Mesendoderm (in vitro differentiated cells): ENCODE results near the gene CDK5RAP2.
"Not testable (repeated sequence)": the region's sequence is repeated elsewhere in the genome, so short reads cannot be mapped to it uniquely, and the experiment has no call there.

Experiments used
- DNase-seq: peaks from one replicate; pipeline ENCODE4 v3.0.0; 2013
- H2AK5ac ChIP-seq: 2 replicates; pipeline ENCODE4 v1.6.1; 2013; ENCODE audit warnings: low read length, inconsistent platforms
- H2BK120ac ChIP-seq: 2 replicates; pipeline ENCODE4 v1.6.1; 2013; ENCODE audit warnings: low read depth, mild to moderate bottlenecking, low read length, moderate library complexity, mixed read lengths
- H2BK15ac ChIP-seq: replicated peaks from 2 replicates; pipeline ENCODE4 v1.6.1; 2013; ENCODE audit warnings: low read depth, mild to moderate bottlenecking, moderate library complexity
- H2BK5ac ChIP-seq: 2 replicates; pipeline ENCODE4 v1.6.1; 2013; ENCODE audit warnings: low read length, inconsistent platforms
- H3K18ac ChIP-seq: 2 replicates; pipeline ENCODE4 v1.6.1; 2013; ENCODE audit warnings: mild to moderate bottlenecking, low read length, mixed read lengths
- H3K23ac ChIP-seq: one replicate; pipeline ENCODE4 v1.6.1; 2013; ENCODE audit warnings: low read length
- H3K27ac ChIP-seq: 2 replicates; pipeline ENCODE4 v1.5.1; 2013; ENCODE audit warnings: low read depth, mild to moderate bottlenecking, inconsistent platforms, low read length, moderate library complexity
- H3K27me3 ChIP-seq: 2 replicates; pipeline ENCODE4 v1.6.1; 2013; ENCODE audit warnings: low read length, control low read depth, mild to moderate bottlenecking, inconsistent platforms; ENCODE audit not compliant: insufficient read depth, poor library complexity
- H3K36me3 ChIP-seq: 2 replicates; pipeline ENCODE4 v1.6.1; 2013; ENCODE audit warnings: low read length, inconsistent platforms; ENCODE audit not compliant: control insufficient read depth, insufficient read depth
- H3K4ac ChIP-seq: one replicate; pipeline ENCODE4 v1.6.1; 2013; ENCODE audit warnings: low read depth, mild to moderate bottlenecking, low read length, moderate library complexity
- H3K4me1 ChIP-seq: 2 replicates; pipeline ENCODE4 v1.6.1; 2013; ENCODE audit warnings: low read depth, low read length, inconsistent platforms; ENCODE audit not compliant: control insufficient read depth
- H3K4me2 ChIP-seq: 2 replicates; pipeline ENCODE4 v1.6.1; 2013; ENCODE audit warnings: low read length
- H3K4me3 ChIP-seq: 2 replicates; pipeline ENCODE4 v1.5.1; 2013; ENCODE audit warnings: mild to moderate bottlenecking, low read length
- H3K56ac ChIP-seq: one replicate; pipeline ENCODE4 v1.6.1; 2013; ENCODE audit warnings: low read length
- H3K79me1 ChIP-seq: 2 replicates; pipeline ENCODE4 v1.6.1; 2013; ENCODE audit warnings: low read length, inconsistent platforms
- H3K79me2 ChIP-seq: 2 replicates; pipeline ENCODE4 v1.6.1; 2013; ENCODE audit warnings: mild to moderate bottlenecking, low read length; ENCODE audit not compliant: control insufficient read depth, insufficient read depth
- H3K9ac ChIP-seq: 2 replicates; pipeline ENCODE4 v1.6.1; 2013; ENCODE audit warnings: low read length, inconsistent platforms
- H4K5ac ChIP-seq: one replicate; pipeline ENCODE4 v1.6.1; 2013; ENCODE audit warnings: low read length
- H4K8ac ChIP-seq: one replicate; pipeline ENCODE4 v1.6.1; 2013; ENCODE audit warnings: low read depth, mild to moderate bottlenecking, control low read depth, low read length, moderate library complexity
- WGBS: extraction: QIAGEN DNeasy Blood & Tissue Kit; methylation state at CpG from one replicate; pipeline ENCODE4 v1.1.7; 2013; ENCODE audit warnings: low lambda C conversion rate, missing lambda C conversion rate; ENCODE audit not compliant: insufficient coverage; ENCODE audit errors: extremely low coverage; 5-methylcytosine and 5-hydroxymethylcytosine counted together

CDK5RAP2 gene

DNA sequence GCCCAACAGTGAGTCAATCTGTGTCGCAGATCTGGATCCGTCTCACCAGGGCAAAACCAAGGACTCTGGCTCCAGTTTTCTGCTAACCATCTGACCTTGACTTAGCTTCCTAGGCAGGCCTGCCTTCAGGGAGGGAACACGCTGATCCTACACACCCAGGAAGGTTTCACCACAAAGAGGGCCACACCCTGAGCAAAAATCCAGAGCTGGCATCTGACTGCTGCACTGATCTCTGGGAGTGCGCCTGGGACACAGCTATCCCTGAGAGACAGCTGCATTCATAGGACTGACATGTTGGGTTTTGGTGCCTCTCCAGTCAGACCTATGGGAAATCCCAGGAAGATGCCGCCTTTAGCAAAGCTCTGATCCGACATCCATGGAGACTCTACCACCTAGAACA is 47.5 kb downstream of the CDK5RAP2 start:
- Histone ChIP-seq H3K56ac (no peak overlapping the region), H3K27ac (no peak overlapping the region)
- no peak for DNase-seq

DNA sequence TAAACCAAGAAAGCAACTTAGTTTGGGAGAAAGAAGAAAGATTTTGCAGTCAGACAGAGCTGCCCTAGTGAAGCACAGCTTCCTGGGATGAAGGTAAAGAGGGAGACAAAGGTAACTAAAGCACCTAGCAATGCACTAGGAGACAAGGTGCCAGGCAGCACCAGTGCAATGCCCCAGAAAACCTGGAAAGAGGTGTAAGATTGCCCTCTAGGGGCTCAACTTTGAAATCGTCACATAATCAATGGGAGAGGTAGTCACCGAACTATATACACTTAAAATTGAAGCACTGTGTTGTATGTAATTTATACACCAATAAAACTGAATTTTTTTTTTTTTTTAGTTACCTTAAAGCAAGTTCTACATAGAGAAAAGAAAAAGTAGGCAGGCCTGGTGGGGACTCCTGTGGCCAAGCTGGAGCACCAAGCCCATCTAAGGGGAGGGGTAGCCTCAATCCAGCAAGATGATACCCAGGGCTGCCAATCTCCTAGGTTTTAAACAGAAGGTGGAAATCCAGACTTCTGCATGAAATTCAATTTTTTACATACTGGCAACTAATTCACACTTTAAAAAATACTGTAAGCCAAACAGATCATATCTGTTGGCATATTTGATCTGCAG is 48.2 kb downstream of the CDK5RAP2 start:
- Histone ChIP-seq H3K23ac (no peak overlapping the region), H3K4ac (no peak overlapping the region), H2BK120ac (no peak overlapping the region), H2BK5ac (no peak overlapping the region), H3K4me2 (no peak overlapping the region), H4K8ac (no peak overlapping the region), H4K5ac (no peak overlapping the region), H3K79me1 (no peaks in the 10 kb centered on the region), H3K36me3 (peaks cover 4% of the 10 kb centered on the region), H3K27ac (no peak overlapping the region), H3K27me3 (no peaks in the 10 kb centered on the region), H3K4me1 (peaks cover 3% of the 10 kb centered on the region), H3K56ac (no peak overlapping the region), H3K9ac (no peak overlapping the region), H3K79me2 (no peaks in the 10 kb centered on the region), H3K18ac (no peak overlapping the region), H3K4me3 (no peak overlapping the region), H2BK15ac (no peak overlapping the region), H2AK5ac (no peak overlapping the region)
- no CpG with 5 or more reads among the region's 2 CpGs for WGBS
- peak; percentile 61 for DNase-seq

More for the DNA sequence above, 47.5 kb downstream of the CDK5RAP2 start:
- Histone ChIP-seq H3K36me3 (no peaks in the 10 kb centered on the region), H2AK5ac (no peak overlapping the region), H3K79me1 (no peaks in the 10 kb centered on the region), H3K79me2 (no peaks in the 10 kb centered on the region), H3K18ac (no peak overlapping the region), H3K27me3 (no peaks in the 10 kb centered on the region), H3K9ac (no peak overlapping the region), H2BK120ac (no peak overlapping the region), H3K23ac (no peak overlapping the region), H4K8ac (no peak overlapping the region), H3K4me1 (peaks cover 3% of the 10 kb centered on the region), H2BK5ac (no peak overlapping the region), H3K4ac (no peak overlapping the region), H3K4me3 (no peak overlapping the region), H4K5ac (no peak overlapping the region), H2BK15ac (no peak overlapping the region), H3K4me2 (no peak overlapping the region)
- no CpG with 5 or more reads among the region's 6 CpGs for WGBS

DNA sequence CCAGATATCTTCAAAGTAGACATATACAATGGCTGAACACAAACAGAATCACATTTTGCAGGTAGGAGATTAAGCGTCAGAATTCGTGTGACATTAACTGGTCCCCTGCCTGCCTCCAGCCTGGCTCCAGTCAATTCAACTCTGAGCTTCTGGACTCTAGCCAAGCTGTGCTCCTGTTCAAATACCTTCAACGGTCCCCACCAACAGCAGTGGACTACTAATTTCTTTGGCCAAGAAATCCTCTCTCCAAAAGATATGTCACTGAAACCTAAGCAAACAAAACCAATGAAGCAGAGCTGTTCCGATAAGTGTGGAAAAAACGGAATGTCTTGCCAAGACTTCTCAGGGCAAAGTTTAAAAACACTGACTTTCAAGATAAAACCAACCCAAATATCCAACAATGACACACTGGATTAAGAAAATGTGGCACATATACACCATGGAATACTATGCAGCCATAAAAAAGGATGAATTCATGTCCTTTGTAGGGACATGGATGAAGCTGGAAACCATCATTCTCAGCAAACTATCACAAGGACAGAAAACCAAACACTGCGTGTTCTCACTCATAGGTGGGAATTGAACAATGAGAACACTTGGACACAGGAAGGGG is 49.6 kb downstream of the CDK5RAP2 start:
- H3K56ac ChIP-seq, H4K5ac ChIP-seq, H3K27ac ChIP-seq, H2BK15ac ChIP-seq, H3K23ac ChIP-seq, H3K4ac ChIP-seq, H2BK5ac ChIP-seq, H3K36me3 ChIP-seq, DNase-seq, H4K8ac ChIP-seq, H2BK120ac ChIP-seq, H3K4me2 ChIP-seq, H3K27me3 ChIP-seq, H3K79me1 ChIP-seq, H3K4me3 ChIP-seq, H2AK5ac ChIP-seq, H3K18ac ChIP-seq, H3K4me1 ChIP-seq, H3K79me2 ChIP-seq, H3K9ac ChIP-seq: not testable (repeated sequence)
- whole genome bisulfite sequencing: no CpG with 5 or more reads among the region's 6 CpGs

DNA sequence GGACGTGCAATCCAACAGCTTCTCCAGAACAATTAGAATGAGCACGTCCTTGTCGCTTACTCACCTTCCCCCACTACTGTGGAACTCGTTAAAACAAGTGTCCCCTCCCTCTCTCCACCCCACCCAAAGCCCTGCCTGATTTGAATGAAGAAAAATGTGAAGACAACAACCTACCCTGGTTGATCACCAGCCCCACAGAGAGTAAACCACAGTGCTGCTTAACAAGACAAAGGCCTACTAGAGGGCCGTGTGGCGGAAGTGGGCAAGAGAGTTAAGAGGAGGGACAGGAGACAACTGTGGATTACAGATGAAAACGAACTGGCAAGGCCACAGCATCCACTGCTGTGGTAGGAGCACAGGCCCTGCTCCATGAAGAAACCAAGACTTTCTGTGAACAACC is 51.1 kb downstream of the CDK5RAP2 start:
- Histone ChIP-seq H2BK5ac (no peak overlapping the region), H3K4me1 (peaks cover under 1% of the 10 kb centered on the region), H3K56ac (no peak overlapping the region), H3K27ac (no peak overlapping the region), H3K18ac (no peak overlapping the region), H2AK5ac (no peak overlapping the region), H2BK15ac (no peak overlapping the region), H3K4me3 (no peak overlapping the region), H3K9ac (no peak overlapping the region), H3K79me2 (no peaks in the 10 kb centered on the region), H3K4me2 (no peak overlapping the region), H2BK120ac (no peak overlapping the region), H4K5ac (no peak overlapping the region), H3K79me1 (no peaks in the 10 kb centered on the region), H3K23ac (no peak overlapping the region), H4K8ac (no peak overlapping the region), H3K4ac (no peak overlapping the region), H3K36me3 (peaks cover 6% of the 10 kb centered on the region), H3K27me3 (no peaks in the 10 kb centered on the region)
- DNase-seq: peak; percentile 11
- WGBS: no CpG with 5 or more reads among the region's 7 CpGs

DNA sequence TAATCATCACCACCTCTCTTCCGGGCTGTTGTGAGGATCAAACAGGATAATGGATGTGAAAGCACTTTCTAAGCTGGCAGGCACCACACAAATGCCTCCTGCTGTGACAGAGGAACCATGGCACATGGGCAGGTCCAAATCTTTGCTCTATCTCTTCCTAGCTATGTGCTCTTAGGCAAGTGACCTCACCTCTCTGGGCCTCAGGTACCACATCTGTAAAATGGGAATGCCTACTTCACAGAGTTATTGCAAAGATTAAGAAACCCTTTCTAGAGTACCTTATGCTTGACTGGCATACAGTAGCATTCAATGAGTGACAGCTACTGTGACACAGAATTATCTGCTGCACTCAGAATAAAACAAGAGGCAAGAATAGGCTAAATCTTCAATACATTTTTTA is 51.6 kb downstream of the CDK5RAP2 start:
- no peak overlapping the region for H4K8ac ChIP-seq
- no peak for DNase-seq
- no peak overlapping the region for H2BK15ac ChIP-seq
- no peak overlapping the region for H3K4me3 ChIP-seq
- H3K4me2 ChIP-seq: no peak overlapping the region
- H3K79me2 ChIP-seq: no peaks in the 10 kb centered on the region
- H3K79me1 ChIP-seq: no peaks in the 10 kb centered on the region
- no peak overlapping the region for H2AK5ac ChIP-seq
- no peak overlapping the region for H2BK5ac ChIP-seq
- WGBS: no CpG with 5 or more reads among the region's 1 CpG
- H3K4ac ChIP-seq: no peak overlapping the region
- no peaks in the 10 kb centered on the region for H3K27me3 ChIP-seq
- H3K18ac ChIP-seq: no peak overlapping the region
- H3K9ac ChIP-seq: no peak overlapping the region
- H3K56ac ChIP-seq: no peak overlapping the region
- no peak overlapping the region for H4K5ac ChIP-seq
- no peak overlapping the region for H3K27ac ChIP-seq
- H3K4me1 ChIP-seq: no peaks in the 10 kb centered on the region
- H2BK120ac ChIP-seq: no peak overlapping the region
- no peak overlapping the region for H3K23ac ChIP-seq
- H3K36me3 ChIP-seq: peaks cover 6% of the 10 kb centered on the region

DNA sequence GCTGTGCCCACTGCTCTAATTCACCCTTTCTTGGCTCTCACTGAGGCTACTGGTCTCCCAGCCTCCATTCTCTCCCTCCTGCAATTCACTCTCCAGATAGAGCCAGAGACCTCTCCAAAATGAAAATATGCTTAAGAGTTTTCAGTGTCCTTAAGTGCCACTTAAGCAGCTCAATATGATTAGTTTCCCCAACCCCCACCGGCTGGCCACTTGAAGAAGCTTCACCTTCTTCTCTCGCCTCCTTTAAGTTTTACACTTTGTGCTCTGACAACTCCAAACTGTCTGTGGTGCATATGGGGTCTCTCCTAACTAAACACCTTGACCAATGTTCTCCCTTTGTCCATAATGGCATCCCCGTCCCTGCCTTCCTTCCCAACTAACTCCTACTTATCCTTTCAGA is 53.4 kb downstream of the CDK5RAP2 start:
- DNase-seq: no peak
- H3K4me2 ChIP-seq: no peak overlapping the region
- no peaks in the 10 kb centered on the region for H3K27me3 ChIP-seq
- peaks cover 6% of the 10 kb centered on the region for H3K36me3 ChIP-seq
- no peaks in the 10 kb centered on the region for H3K79me1 ChIP-seq
- no peaks in the 10 kb centered on the region for H3K79me2 ChIP-seq
- H3K4ac ChIP-seq: no peak overlapping the region
- H4K5ac ChIP-seq: no peak overlapping the region
- no peak overlapping the region for H2AK5ac ChIP-seq
- H2BK5ac ChIP-seq: no peak overlapping the region
- H3K18ac ChIP-seq: no peak overlapping the region
- no CpG with 5 or more reads among the region's 3 CpGs for WGBS
- H3K9ac ChIP-seq: no peak overlapping the region
- H3K27ac ChIP-seq: no peak overlapping the region
- H2BK15ac ChIP-seq: no peak overlapping the region
- no peaks in the 10 kb centered on the region for H3K4me1 ChIP-seq
- no peak overlapping the region for H3K23ac ChIP-seq
- no peak overlapping the region for H3K56ac ChIP-seq
- H4K8ac ChIP-seq: no peak overlapping the region
- no peak overlapping the region for H2BK120ac ChIP-seq
- no peak overlapping the region for H3K4me3 ChIP-seq
